GM12878 (cell line): ENCODE measurements around the gene DPY19L3. TPM values are rescaled to one million over a fixed set of nuclear protein-coding genes. Genes with fewer than 3 reads are reported as not detected.

Source experiments
- ATAC-seq: fragments of 200-7000 bp; cut with Tn5 transposase; 3 replicates; pipeline ENCODE4 v1.9.1; 2020; ENCODE audit warnings: mild to moderate bottlenecking, moderate library complexity
- Bru-seq: library from RNA; stranded (reverse); fragments of 400-500 nt; gene quantifications from one replicate; lab custom pipeline; 2021; lab: Mats Ljungman, UMichigan
- BruChase-seq, 2 experiments: library from RNA; stranded (reverse); fragments of 400-500 nt; gene quantifications; one replicate each; lab custom pipeline; 2021; lab: Mats Ljungman, UMichigan
- BruUV-seq: library from RNA; stranded (reverse); fragments of 400-500 nt; replicated peaks from 2 replicates; lab custom pipeline; 2021; lab: Mats Ljungman, UMichigan
- CTCF ChIA-PET: fragments of 300-600 bp; sonication (Branson Sonifier 250); formaldehyde crosslinking; extraction: SDS; loops from one replicate; lab custom pipeline; 2021; ENCODE audit warnings: inconsistent platforms; lab: Yijun Ruan, JAX
- POLR2A ChIA-PET: fragments of 350-600 bp; formaldehyde crosslinking; extraction: SDS; loops from one replicate; lab custom pipeline; 2021; ENCODE audit warnings: inconsistent platforms; lab: Charles Lee
- RAD21 ChIA-PET: fragments of 300-600 bp; sonication (Branson Sonifier 250); formaldehyde crosslinking; loops from one replicate; lab custom pipeline; 2023; ENCODE audit warnings: antibody characterized with exemption; ENCODE audit not compliant: unreplicated experiment; lab: Charles Lee
- SMC1A ChIA-PET: fragments of 300-600 bp; sonication (Branson Sonifier 250); formaldehyde crosslinking; loops from one replicate; lab custom pipeline; 2023; ENCODE audit not compliant: unreplicated experiment, uncharacterized antibody; lab: Charles Lee
- DNase-seq: peaks from one replicate; pipeline ENCODE4 v3.0.0-alpha.2; 2011; ENCODE audit warnings: low read depth, low spot score
- FAIRE-seq: peaks from 3 replicates; lab custom pipeline; 2011; peaks lifted over from hg19 to GRCh38; lab: Jason Lieb, UNC
- H2AFZ ChIP-seq: 2 replicates; pipeline ENCODE4 v1.6.0; 2011; ENCODE audit warnings: low read depth, low read length, control low read depth; ENCODE audit not compliant: control insufficient read depth
- H3K27ac ChIP-seq: 2 replicates; pipeline ENCODE4 v1.5.1; 2011; ENCODE audit warnings: control low read depth; ENCODE audit not compliant: control insufficient read depth, insufficient read depth
- H3K27me3 ChIP-seq, 2 experiments: replicated peaks in 1 of 2; 2 replicates each; pipeline versions ENCODE4 v1.6.0 to v1.6.1; 2011; ENCODE audit warnings: low read length in 1 of 2; ENCODE audit not compliant: control insufficient read depth in 2 of 2, insufficient read depth in 2 of 2
- H3K36me3 ChIP-seq, 2 experiments: 2 replicates each; pipeline ENCODE4 v1.5.1; 2011; ENCODE audit warnings: low read length in 1 of 2; ENCODE audit not compliant: control insufficient read depth in 2 of 2, insufficient read depth in 2 of 2
- H3K4me1 ChIP-seq: 2 replicates; pipeline ENCODE4 v1.6.1; 2011; ENCODE audit warnings: mild to moderate bottlenecking, low read length, moderate library complexity, mixed read lengths; ENCODE audit not compliant: control insufficient read depth, insufficient read depth
- H3K4me2 ChIP-seq: 2 replicates; pipeline ENCODE4 v1.6.0; 2011; ENCODE audit warnings: control low read depth; ENCODE audit not compliant: control insufficient read depth, insufficient read depth
- H3K4me3 ChIP-seq: fragments of 200-600 bp; sonication (generic); 2 replicates; pipeline ENCODE4 v1.5.1; 2016
- H3K79me2 ChIP-seq: 2 replicates; pipeline ENCODE4 v1.6.0; 2011; ENCODE audit warnings: low read length; ENCODE audit not compliant: control insufficient read depth, insufficient read depth
- H3K9ac ChIP-seq: 2 replicates; pipeline ENCODE4 v1.8.0; 2011; ENCODE audit warnings: low read length, control low read depth, mixed read lengths; ENCODE audit not compliant: control insufficient read depth, insufficient read depth
- H3K9me3 ChIP-seq: replicated peaks from 3 replicates; pipeline ENCODE4 v1.5.1; 2011; ENCODE audit warnings: mild to moderate bottlenecking, low read length; ENCODE audit not compliant: control insufficient read depth, insufficient read depth
- H4K20me1 ChIP-seq: 2 replicates; pipeline ENCODE4 v1.6.0; 2011; ENCODE audit not compliant: control insufficient read depth, insufficient read depth
- ELK1 ChIP-seq: IDR thresholded peaks from 2 replicates; pipeline ENCODE4 v1.6.1; 2012; ENCODE audit warnings: low read depth, low read length, improper control_type of control experiment
- GATAD2B ChIP-seq: fragments of 450-650 bp; conservative IDR thresholded peaks from 2 replicates; pipeline ENCODE4 v1.6.1; 2017; ENCODE audit warnings: low read depth, mild to moderate bottlenecking, moderate library complexity
- PAX5 ChIP-seq: IDR thresholded peaks from 2 replicates; pipeline ENCODE4 v1.6.1; 2011; ENCODE audit warnings: low read depth, low read length, borderline replicate concordance
- POLR2AphosphoS5 ChIP-seq: IDR thresholded peaks from 2 replicates; pipeline ENCODE4 v1.6.1; 2011; ENCODE audit warnings: mild to moderate bottlenecking, low read length, inconsistent platforms
- SIX5 ChIP-seq: IDR thresholded peaks from 2 replicates; pipeline ENCODE4 v1.6.1; 2011; ENCODE audit warnings: mild to moderate bottlenecking, low read depth, low read length, moderate library complexity; ENCODE audit not compliant: severe bottlenecking
- WRNIP1 ChIP-seq: IDR thresholded peaks from 2 replicates; pipeline ENCODE4 v1.6.1; 2011; ENCODE audit warnings: low read depth, low read length, improper control_type of control experiment, borderline replicate concordance
- ZNF592 ChIP-seq: fragments of 450-650 bp; IDR thresholded peaks from 2 replicates; pipeline ENCODE4 v1.6.1; 2017; ENCODE audit warnings: mild to moderate bottlenecking, moderate library complexity
- WGBS: methylation state at CpG from one replicate; pipeline ENCODE4 v1.1.6; 2016; ENCODE audit warnings: low lambda C conversion rate; ENCODE audit not compliant: insufficient replicate concordance, insufficient coverage; ENCODE audit errors: missing lambda C conversion rate; 5-methylcytosine and 5-hydroxymethylcytosine counted together
- in situ Hi-C: fragments of 300-500 bp; cut with MboI; formaldehyde crosslinking; loops from 9 replicates; pipeline ENCODE4 v1.14.3; 2018; ENCODE audit warnings: mixed read lengths
- intact Hi-C: fragments of 100-400 bp; cut with micrococcal nuclease; formaldehyde crosslinking; loops from one replicate; pipeline ENCODE4 v1.14.2; 2022; ENCODE audit not compliant: unreplicated experiment
- long read RNA-seq, 2 experiments: library from polyadenylated mRNA; unstranded; transcript quantifications; one replicate each; pipeline ENCODE4 v2.0.0, GENCODE V29; 2019 to 2020
- polyA minus RNA-seq, 3 experiments: library from RNA; depleted of rRNA, polyadenylated mRNA; stranded (reverse); fragments of >200 nt; gene quantifications; 2 replicates each; pipeline ENCODE4 v1.2.3, GENCODE V29; 2011
- polyA plus RNA-seq, 11 experiments: library from polyadenylated mRNA; depleted of rRNA in 4 of 11; unstranded in 6 of 11; stranded (reverse) in 5 of 11; fragments of >200 nt; fragmentation: Nextera tagmentation in 4 of 11; fragmentation: Illumina TruSeq in 1 of 11; extraction: Ambion mirVana in 4 of 11; extraction: Trizol in 1 of 11; gene quantifications; 1 replicate in 1 of 11; 2 replicates in 10 of 11; pipeline versions ENCODE4 v1.2.1 to v1.2.3, GENCODE V29; 2011 to 2016; ENCODE audit warnings: inconsistent platforms in 2 of 11, missing spikeins in 2 of 11, low read depth in 1 of 11
- total RNA-seq, 4 experiments: library from RNA; depleted of rRNA in 3 of 4; stranded (reverse); fragments of >200 nt in 3 of 4; fragmentation: Illumina TruSeq in 1 of 4; extraction: Trizol in 1 of 4; gene quantifications; 2 replicates each; pipeline versions ENCODE4 v1.2.1 to v1.2.3, GENCODE V29; 2013 to 2021
- TF ChIP-seq, protein P1 (sequence below): IDR thresholded peaks from 2 replicates; pipeline ENCODE4 v1.6.1; 2011; ENCODE audit warnings: low read depth, low read length, improper control_type of control experiment, borderline replicate concordance

The DPY19L3 gene, protein sequence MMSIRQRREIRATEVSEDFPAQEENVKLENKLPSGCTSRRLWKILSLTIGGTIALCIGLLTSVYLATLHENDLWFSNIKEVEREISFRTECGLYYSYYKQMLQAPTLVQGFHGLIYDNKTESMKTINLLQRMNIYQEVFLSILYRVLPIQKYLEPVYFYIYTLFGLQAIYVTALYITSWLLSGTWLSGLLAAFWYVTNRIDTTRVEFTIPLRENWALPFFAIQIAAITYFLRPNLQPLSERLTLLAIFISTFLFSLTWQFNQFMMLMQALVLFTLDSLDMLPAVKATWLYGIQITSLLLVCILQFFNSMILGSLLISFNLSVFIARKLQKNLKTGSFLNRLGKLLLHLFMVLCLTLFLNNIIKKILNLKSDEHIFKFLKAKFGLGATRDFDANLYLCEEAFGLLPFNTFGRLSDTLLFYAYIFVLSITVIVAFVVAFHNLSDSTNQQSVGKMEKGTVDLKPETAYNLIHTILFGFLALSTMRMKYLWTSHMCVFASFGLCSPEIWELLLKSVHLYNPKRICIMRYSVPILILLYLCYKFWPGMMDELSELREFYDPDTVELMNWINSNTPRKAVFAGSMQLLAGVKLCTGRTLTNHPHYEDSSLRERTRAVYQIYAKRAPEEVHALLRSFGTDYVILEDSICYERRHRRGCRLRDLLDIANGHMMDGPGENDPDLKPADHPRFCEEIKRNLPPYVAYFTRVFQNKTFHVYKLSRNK
- 59.0 and 62.6 TPM in 2 replicates for total RNA-seq (2013; cell fraction: nucleolus; rRNA removed)
- total RNA-seq (2014; rRNA removed): 17.5 and 21.2 TPM in 2 replicates
- 11.0 and 11.9 TPM in 2 replicates for total RNA-seq (2014; rRNA removed; fragmentation: Illumina TruSeq; extraction: Trizol)
- total RNA-seq (2021): 23.8 and 30.2 TPM in 2 replicates
- polyA plus RNA-seq (2011; ENCODE audit: low read depth): 5.6 TPM
- 15.2 and 19.2 TPM in 2 replicates for polyA plus RNA-seq (2011; rRNA removed)
- 18.5 and 23.2 TPM in 2 replicates for polyA plus RNA-seq (2011; cell fraction: cytosol; rRNA removed)
- 68.1 and 95.2 TPM in 2 replicates for polyA plus RNA-seq (2011; cell fraction: nucleus; rRNA removed)
- polyA plus RNA-seq (2012): 6.9 and 8.4 TPM in 2 replicates
- 16.4 and 18.4 TPM in 2 replicates for polyA plus RNA-seq (2014; fragmentation: Illumina TruSeq; extraction: Trizol)
- polyA plus RNA-seq (2014; fragmentation: Nextera tagmentation; extraction: Ambion mirVana): 1 to 10 TPM; 2.5 to 3.2 TPM
- polyA plus RNA-seq (2014; rRNA removed): 24.1 and 29.4 TPM in 2 replicates
- 10 to 100 TPM; 10.8 to 12.2 TPM for polyA plus RNA-seq (2016; fragmentation: Nextera tagmentation; extraction: Ambion mirVana)
- 36.1 and 36.3 TPM in 2 replicates for polyA minus RNA-seq (2011; rRNA and poly(A)+ RNA removed)
- polyA minus RNA-seq (2011; cell fraction: cytosol; rRNA and poly(A)+ RNA removed): 8.0 and 19.9 TPM in 2 replicates
- polyA minus RNA-seq (2011; cell fraction: nucleus; rRNA and poly(A)+ RNA removed): 32.5 and 55.5 TPM in 2 replicates
- Bru-seq, nascent RNA: percentile 66 among the genes with signal in this experiment
- BruChase-seq, experiment 1, labeled RNA remaining after a 6-hour chase: percentile 68 among the genes with signal in this experiment
- BruChase-seq, experiment 2, labeled RNA remaining after a 2-hour chase: percentile 70 among the genes with signal in this experiment
- long read RNA-seq, experiment 1: 0 reads
- long read RNA-seq, experiment 2, full-length matches to known transcripts: 3 of 13 reads
- long read RNA-seq, experiment 2, partial matches to known transcripts: 5 of 13 reads
- long read RNA-seq, experiment 2, other reads (novel, unspliced or antisense): 5 of 13 reads

DNA sequence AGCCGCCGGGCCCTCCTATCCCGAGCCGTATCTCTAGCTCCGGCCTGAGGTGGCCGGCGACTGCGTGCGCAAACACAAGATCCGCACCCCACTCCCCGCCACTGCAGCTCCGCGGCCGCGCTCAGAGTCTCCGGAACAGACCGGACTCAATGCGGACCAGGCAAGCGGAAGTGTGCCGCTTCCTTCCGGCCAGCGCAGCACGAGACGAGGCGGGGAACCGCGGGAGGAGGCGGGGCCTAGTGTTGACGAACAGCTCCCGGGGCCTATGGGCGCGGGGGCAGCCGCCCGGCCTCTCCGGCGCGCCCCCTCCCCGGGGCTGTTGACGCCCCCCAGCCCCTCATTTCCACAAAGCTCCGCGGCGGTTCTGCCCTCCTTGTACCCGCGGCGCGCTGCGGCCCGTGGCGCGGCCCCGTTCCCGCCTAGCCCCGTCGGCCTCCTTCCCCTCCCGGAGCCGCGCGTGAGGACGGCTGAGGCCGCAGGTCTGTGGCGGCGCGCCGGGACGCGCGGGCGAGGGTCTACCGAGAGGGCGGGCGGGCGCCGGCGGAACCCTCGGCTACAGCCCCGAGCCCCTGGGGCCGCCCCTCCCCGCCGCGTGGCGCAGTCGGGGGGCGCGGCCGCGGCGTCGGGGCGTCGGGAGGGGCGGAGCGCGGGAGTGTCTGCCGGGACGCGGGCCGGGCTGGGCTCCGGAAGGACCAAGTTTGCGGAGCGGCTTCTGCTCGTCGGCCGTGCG is at the start of gene DPY19L3:
Gene DPY19L3, plus strand, starts transcription at position 340 of the 730 bp plus-strand sequence. CDS start 2,484 bp downstream, outside the sequence.
- Histone ChIP-seq H3K27me3 (no peaks in the 10 kb centered on the region), H2AFZ (peak within 1 kb of the TSS; percentile 87), H3K9me3 (no peaks in the 10 kb centered on the region; the same call in 2 of the 3 replicates), H3K4me2 (peak within 1 kb of the TSS; percentile 97), H4K20me1 (no peaks in the 10 kb centered on the region), H3K9ac (peak within 1 kb of the TSS; percentile 99), H3K36me3 (0 out of 4 replicates have a peak, but pooled peaks cover 0 to 8% of the 10 kb centered on the region in 2 experiments), H3K4me1 (peaks cover 12% of the 10 kb centered on the region), H3K27ac (peak within 1 kb of the TSS; percentile 97), H3K79me2 (peaks cover 21% of the 10 kb centered on the region), H3K4me3 (peak within 1 kb of the TSS; percentile 97)
- WGBS: 2% methylated on average over 54 of the region's 104 CpGs
- in situ Hi-C loops: loop anchor here (10.0 kb wide), 1 partner anchor 179 kb away; the partner anchor contains the start of gene PDCD5
- DNase-seq: peak; percentile 59
- RAD21 ChIA-PET: interaction anchor here (1.2 kb wide), 1 partner anchor 54 kb away, joined by 3 read pairs; no protein-coding TSS in a partner anchor
- intact Hi-C loops: loop anchor here (5.0 kb wide), 2 partner anchors 58 to 177 kb away; partner anchors contain the start of genes PDCD5 and ZNF507
- POLR2A ChIA-PET: interaction anchor here (0.7 to 1.6 kb wide), 3 partner anchors 10 to 47 kb away, joined by 3 to 4 read pairs (median 3); no protein-coding TSS in a partner anchor
- ATAC-seq: peak; percentile 97
- no TSS peak for BruUV-seq
- CTCF ChIA-PET: no interaction called here
- SMC1A ChIA-PET: interaction anchor here (0.8 kb wide), 1 partner anchor 53 kb away, joined by 3 read pairs; no protein-coding TSS in a partner anchor
- peak; percentile 81 for FAIRE-seq
- TF ChIP-seq POLR2AphosphoS5: peak; percentile 99
- TF ChIP-seq WRNIP1: no peak
- TF ChIP-seq PAX5: peak; percentile 55; the same call in 1 of the 2 replicates
- peak; percentile 38 for TF ChIP-seq SIX5
- TF ChIP-seq, protein P1, sequence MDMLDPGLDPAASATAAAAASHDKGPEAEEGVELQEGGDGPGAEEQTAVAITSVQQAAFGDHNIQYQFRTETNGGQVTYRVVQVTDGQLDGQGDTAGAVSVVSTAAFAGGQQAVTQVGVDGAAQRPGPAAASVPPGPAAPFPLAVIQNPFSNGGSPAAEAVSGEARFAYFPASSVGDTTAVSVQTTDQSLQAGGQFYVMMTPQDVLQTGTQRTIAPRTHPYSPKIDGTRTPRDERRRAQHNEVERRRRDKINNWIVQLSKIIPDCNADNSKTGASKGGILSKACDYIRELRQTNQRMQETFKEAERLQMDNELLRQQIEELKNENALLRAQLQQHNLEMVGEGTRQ: no peak
- TF ChIP-seq ZNF592: no peak
- peak; percentile 88 for TF ChIP-seq ELK1
- peak; percentile 95 for TF ChIP-seq GATAD2B
